Osteocyte (in vitro differentiated cells): ENCODE measurements around the gene ST3GAL3. TPM values are rescaled to one million over a fixed set of nuclear protein-coding genes. Genes with fewer than 3 reads are reported as not detected.

Experiments
- DNase-seq: peaks from one replicate; pipeline ENCODE4 v3.0.0; 2021; ENCODE audit warnings: mixed read lengths; ENCODE audit not compliant: unreplicated experiment; ENCODE audit errors: extremely low spot score
- H3K27ac Mint-ChIP-seq: one replicate; pipeline ENCODE4 v1.8.0; 2021; ENCODE audit warnings: mild to moderate bottlenecking, mixed read lengths; ENCODE audit not compliant: unreplicated experiment
- H3K27me3 Mint-ChIP-seq: one replicate; pipeline ENCODE4 v1.8.0; 2021; ENCODE audit warnings: mixed read lengths; ENCODE audit not compliant: unreplicated experiment
- H3K36me3 Mint-ChIP-seq: one replicate; pipeline ENCODE4 v1.8.0; 2021; ENCODE audit warnings: mixed read lengths; ENCODE audit not compliant: unreplicated experiment
- H3K4me1 Mint-ChIP-seq: one replicate; pipeline ENCODE4 v1.8.0; 2021; ENCODE audit warnings: mixed read lengths; ENCODE audit not compliant: unreplicated experiment
- H3K4me3 Mint-ChIP-seq: one replicate; pipeline ENCODE4 v1.8.0; 2021; ENCODE audit warnings: mild to moderate bottlenecking, moderate library complexity, mixed read lengths; ENCODE audit not compliant: unreplicated experiment
- H3K9me3 Mint-ChIP-seq: one replicate; pipeline ENCODE4 v1.8.0; 2021; ENCODE audit warnings: mixed read lengths; ENCODE audit not compliant: unreplicated experiment
- total RNA-seq: library from RNA; stranded (reverse); gene quantifications from 2 replicates; pipeline ENCODE4 v1.2.1, GENCODE V29; 2021
- TF ChIP-seq, protein P1 (sequence below): fragments of 200-600 bp; sonication (generic); IDR thresholded peaks from 2 replicates; pipeline ENCODE4 v1.5.0; 2021; ENCODE audit warnings: antibody characterized with exemption, mild to moderate bottlenecking, moderate library complexity

ST3GAL3 gene
- total RNA-seq, 1 donor from 2014 or later = 26.4 TPM

DNA sequence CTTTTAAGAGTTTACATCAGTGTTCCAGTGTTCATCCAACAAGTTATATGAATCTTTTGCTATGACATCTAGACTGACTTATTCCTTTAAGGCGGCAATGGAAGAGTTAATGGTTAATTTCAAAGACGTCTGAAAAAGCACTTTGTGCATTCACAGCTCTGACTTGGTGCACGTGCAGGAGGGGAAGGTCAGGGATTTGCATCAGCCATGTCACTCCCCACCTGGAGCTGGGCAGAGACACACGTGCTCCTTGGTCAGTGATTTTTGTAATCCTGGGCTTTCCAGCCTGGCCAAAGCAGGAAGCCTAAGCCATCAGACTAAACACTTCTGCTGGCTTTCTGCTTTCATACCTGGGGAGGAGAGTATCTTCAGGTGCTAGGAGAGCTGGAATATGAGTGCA, 96.3 kb downstream of the ST3GAL3 start:
- H3K9me3 Mint-ChIP-seq = peaks cover 5% of the 10 kb centered on the region
- peaks cover 12% of the 10 kb centered on the region for H3K36me3 Mint-ChIP-seq
- H3K4me3 Mint-ChIP-seq = no peak overlapping the region
- no peak overlapping the region for H3K27ac Mint-ChIP-seq
- no peak for DNase-seq
- TF ChIP-seq, protein P1, sequence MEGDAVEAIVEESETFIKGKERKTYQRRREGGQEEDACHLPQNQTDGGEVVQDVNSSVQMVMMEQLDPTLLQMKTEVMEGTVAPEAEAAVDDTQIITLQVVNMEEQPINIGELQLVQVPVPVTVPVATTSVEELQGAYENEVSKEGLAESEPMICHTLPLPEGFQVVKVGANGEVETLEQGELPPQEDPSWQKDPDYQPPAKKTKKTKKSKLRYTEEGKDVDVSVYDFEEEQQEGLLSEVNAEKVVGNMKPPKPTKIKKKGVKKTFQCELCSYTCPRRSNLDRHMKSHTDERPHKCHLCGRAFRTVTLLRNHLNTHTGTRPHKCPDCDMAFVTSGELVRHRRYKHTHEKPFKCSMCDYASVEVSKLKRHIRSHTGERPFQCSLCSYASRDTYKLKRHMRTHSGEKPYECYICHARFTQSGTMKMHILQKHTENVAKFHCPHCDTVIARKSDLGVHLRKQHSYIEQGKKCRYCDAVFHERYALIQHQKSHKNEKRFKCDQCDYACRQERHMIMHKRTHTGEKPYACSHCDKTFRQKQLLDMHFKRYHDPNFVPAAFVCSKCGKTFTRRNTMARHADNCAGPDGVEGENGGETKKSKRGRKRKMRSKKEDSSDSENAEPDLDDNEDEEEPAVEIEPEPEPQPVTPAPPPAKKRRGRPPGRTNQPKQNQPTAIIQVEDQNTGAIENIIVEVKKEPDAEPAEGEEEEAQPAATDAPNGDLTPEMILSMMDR = no peak
- no peaks in the 10 kb centered on the region for H3K27me3 Mint-ChIP-seq
- peaks cover 13% of the 10 kb centered on the region for H3K4me1 Mint-ChIP-seq

DNA sequence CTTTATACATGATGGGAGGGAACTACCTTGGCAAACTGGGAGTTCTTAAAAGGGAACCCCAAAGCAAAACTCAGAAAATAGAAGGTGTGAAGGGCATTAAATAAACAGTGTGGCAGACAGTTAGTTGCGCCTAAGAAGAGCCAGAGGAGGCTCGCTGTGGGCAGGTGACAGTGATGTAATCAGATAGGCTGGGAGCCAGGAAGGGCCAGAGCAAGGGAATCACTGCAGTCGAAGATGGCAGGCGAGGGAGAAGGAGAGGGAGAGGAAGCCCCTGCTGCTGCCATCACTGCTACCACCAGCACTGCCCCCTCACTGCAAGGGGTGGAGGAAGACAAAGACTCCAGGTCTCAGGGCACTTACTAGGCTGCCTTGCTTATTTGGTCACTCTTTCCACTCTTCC, 97.2 kb downstream of the ST3GAL3 start:
- Mint-ChIP-seq H3K4me1 (peaks cover 9% of the 10 kb centered on the region), H3K4me3 (no peak overlapping the region), H3K9me3 (peaks cover 11% of the 10 kb centered on the region), H3K27me3 (no peaks in the 10 kb centered on the region), H3K27ac (no peak overlapping the region), H3K36me3 (peaks cover 18% of the 10 kb centered on the region)
- no peak for DNase-seq
- TF ChIP-seq, protein P1 = no peak

DNA sequence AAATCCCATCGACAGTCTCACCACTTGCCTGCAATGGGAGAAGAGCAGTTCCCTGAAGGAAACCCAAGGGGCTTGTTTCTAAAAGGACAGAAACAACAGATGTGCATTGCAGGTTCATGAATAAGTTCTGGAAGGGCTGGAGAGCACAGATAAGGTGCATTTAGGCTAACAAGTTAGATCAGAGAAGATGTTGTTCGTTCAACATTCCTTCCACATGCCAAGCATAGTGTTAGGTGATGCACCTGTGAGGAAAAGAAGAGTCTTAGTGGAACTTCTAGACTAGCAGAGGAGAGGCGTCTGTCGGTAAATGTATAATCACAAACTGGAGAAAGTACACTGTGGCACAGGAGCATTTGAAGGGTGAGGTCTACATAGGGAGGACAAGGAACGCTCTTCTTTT, 98.0 kb downstream of the ST3GAL3 start:
- Mint-ChIP-seq H3K4me3 (no peak overlapping the region), H3K27ac (no peak overlapping the region), H3K36me3 (peaks cover 18% of the 10 kb centered on the region), H3K27me3 (no peaks in the 10 kb centered on the region), H3K9me3 (peaks cover 11% of the 10 kb centered on the region), H3K4me1 (peaks cover 1% of the 10 kb centered on the region)
- DNase-seq = no peak
- TF ChIP-seq, protein P1 = no peak

DNA sequence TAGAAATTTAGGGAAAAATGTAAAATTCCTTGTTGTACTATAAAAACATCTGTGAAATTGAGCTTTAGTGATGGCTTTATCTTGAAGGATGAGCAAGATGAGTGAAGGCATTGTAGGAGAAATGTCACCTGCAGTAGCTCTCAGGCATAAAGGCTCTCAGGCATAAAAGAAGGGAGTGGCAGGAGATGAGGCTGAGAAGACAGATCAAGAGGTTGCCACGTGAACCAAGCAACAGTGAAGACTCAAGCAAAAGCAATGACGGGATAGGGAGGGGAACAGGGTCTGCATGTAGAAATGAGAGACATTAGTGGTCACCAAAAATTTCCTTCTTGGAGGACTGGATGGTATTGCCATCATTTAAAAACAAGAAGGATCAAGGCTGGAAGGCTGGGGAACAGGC, 98.8 kb downstream of the ST3GAL3 start:
- Mint-ChIP-seq H3K27ac (no peak overlapping the region), H3K4me1 (no peaks in the 10 kb centered on the region), H3K27me3 (no peaks in the 10 kb centered on the region), H3K9me3 (peaks cover 11% of the 10 kb centered on the region), H3K36me3 (peaks cover 18% of the 10 kb centered on the region), H3K4me3 (no peak overlapping the region)
- TF ChIP-seq, protein P1 = no peak
- DNase-seq = no peak

DNA sequence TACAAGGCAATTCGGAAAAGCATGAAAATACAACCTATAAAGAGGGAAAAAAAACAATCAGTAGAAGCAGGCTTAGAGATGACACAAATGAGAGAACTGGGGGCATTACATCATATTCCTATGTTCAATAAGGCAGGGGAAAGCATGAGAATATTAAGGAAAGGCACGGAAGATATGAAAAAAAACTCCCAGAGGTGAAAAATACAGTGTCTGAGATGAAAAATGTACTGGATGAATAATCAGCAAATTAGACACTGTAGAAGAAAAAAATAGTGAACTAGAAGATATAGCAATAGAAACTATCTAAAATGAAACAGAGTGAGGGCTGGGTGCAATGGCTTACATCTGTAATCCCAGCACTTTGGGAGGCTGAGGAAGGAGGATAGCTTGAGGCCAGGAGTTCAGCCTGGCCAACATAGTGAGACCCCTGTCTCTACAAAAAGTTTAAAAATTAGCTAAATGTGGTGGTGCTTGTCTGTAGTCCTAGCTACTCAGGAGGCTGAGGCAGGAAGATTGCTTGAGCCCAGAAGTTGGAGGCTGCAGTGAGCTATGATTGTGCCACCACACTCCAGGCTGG, 101.8 kb downstream of the ST3GAL3 start:
- no peaks in the 10 kb centered on the region for H3K4me1 Mint-ChIP-seq
- H3K27ac Mint-ChIP-seq = no peak overlapping the region
- no peaks in the 10 kb centered on the region for H3K27me3 Mint-ChIP-seq
- H3K9me3 Mint-ChIP-seq = peaks cover 11% of the 10 kb centered on the region
- no peak overlapping the region for H3K4me3 Mint-ChIP-seq
- TF ChIP-seq, protein P1 = no peak
- DNase-seq = no peak
- H3K36me3 Mint-ChIP-seq = peaks cover 18% of the 10 kb centered on the region
